ENCODE data around the gene CDA.

CDA gene

GRCh38 chr1:20618550-20618949, 29.7 kb downstream of the CDA start:
- no peak for DNase-seq

- no peak for DNase-seq
Observed at GRCh38 chr1:20619999-20620398, 31.1 kb downstream of the CDA start.

GRCh38 chr1:20621012-20621411, 32.1 kb downstream of the CDA start:
- DNase-seq: no peak

- no peak for DNase-seq
Observed at GRCh38 chr1:20624709-20625108, 35.8 kb downstream of the CDA start.

GRCh38 chr1:20625176-20626097, 36.5 kb downstream of the CDA start:
- no peak for DNase-seq

- no peak for DNase-seq
Observed at GRCh38 chr1:20626098-20626427, 37.2 kb downstream of the CDA start.

- no peak for DNase-seq
Observed at GRCh38 chr1:20626524-20626923, 37.6 kb downstream of the CDA start.

GRCh38 chr1:20630729-20631128, 41.8 kb downstream of the CDA start:
- DNase-seq: no peak

- no peak for DNase-seq
Observed at GRCh38 chr1:20632386-20632785, 43.5 kb downstream of the CDA start.

- DNase-seq: peak; percentile 88
Observed at GRCh38 chr1:20633190-20634064, 44.5 kb downstream of the CDA start, which contains the start of gene PINK1. TSS of gene PINK1 (plus strand) at chr1:20633458. CDS start at chr1:20633549, 91 bp downstream.

- no peak for DNase-seq
Observed at GRCh38 chr1:20634065-20634593, 45.2 kb downstream of the CDA start.

- DNase-seq: peak; percentile 12
Observed at GRCh38 chr1:20634594-20635084, 45.7 kb downstream of the CDA start.

- no peak for DNase-seq
Observed at GRCh38 chr1:20636785-20637347, 48.0 kb downstream of the CDA start.

- peak; percentile 76 for DNase-seq
Observed at GRCh38 chr1:20640183-20640597, 51.3 kb downstream of the CDA start.

- DNase-seq: no peak
Observed at GRCh38 chr1:20641975-20642374, 53.1 kb downstream of the CDA start.

- DNase-seq: no peak
Observed at GRCh38 chr1:20643080-20643479, 54.2 kb downstream of the CDA start.

- no peak for DNase-seq
Observed at GRCh38 chr1:20644416-20644815, 55.5 kb downstream of the CDA start.

GRCh38 chr1:20645414-20645813, 56.5 kb downstream of the CDA start:
- no peak for DNase-seq

- DNase-seq: no peak
Observed at GRCh38 chr1:20648438-20648837, 59.5 kb downstream of the CDA start.

GRCh38 chr1:20648946-20649345, 60.0 kb downstream of the CDA start:
- no peak for DNase-seq

GRCh38 chr1:20652300-20652699, 63.4 kb downstream of the CDA start:
- DNase-seq: no peak

- no peak for DNase-seq
Observed at GRCh38 chr1:20654104-20654690, 65.3 kb downstream of the CDA start.

GRCh38 chr1:20657024-20657423, 68.1 kb downstream of the CDA start:
- no peak for DNase-seq

Measured in activated CD4-positive, alpha-beta T cell treated with anti-CD3 and anti-CD28 coated beads, Interleukin-2, Interleukin-6, amounts not matched to agents 100 ng/mL and 50 ng/mL, durations not matched to agents 16 hours and 8 hours (primary cell).